Cerebellar cortex (tissue), 1 donor: ENCODE data around the gene ATP9A.
A peak's percentile ranks its signal among the peaks of the same experiment; 100 is the strongest.
"Not testable (repeated sequence)": the region's sequence is repeated elsewhere in the genome, so short reads cannot be mapped to it uniquely, and the experiment has no call there.

Source experiments
- DNase-seq: peaks from one replicate; pipeline ENCODE4 v3.0.0-alpha.2; 2015; ENCODE audit warnings: low spot score

Gene ATP9A, protein sequence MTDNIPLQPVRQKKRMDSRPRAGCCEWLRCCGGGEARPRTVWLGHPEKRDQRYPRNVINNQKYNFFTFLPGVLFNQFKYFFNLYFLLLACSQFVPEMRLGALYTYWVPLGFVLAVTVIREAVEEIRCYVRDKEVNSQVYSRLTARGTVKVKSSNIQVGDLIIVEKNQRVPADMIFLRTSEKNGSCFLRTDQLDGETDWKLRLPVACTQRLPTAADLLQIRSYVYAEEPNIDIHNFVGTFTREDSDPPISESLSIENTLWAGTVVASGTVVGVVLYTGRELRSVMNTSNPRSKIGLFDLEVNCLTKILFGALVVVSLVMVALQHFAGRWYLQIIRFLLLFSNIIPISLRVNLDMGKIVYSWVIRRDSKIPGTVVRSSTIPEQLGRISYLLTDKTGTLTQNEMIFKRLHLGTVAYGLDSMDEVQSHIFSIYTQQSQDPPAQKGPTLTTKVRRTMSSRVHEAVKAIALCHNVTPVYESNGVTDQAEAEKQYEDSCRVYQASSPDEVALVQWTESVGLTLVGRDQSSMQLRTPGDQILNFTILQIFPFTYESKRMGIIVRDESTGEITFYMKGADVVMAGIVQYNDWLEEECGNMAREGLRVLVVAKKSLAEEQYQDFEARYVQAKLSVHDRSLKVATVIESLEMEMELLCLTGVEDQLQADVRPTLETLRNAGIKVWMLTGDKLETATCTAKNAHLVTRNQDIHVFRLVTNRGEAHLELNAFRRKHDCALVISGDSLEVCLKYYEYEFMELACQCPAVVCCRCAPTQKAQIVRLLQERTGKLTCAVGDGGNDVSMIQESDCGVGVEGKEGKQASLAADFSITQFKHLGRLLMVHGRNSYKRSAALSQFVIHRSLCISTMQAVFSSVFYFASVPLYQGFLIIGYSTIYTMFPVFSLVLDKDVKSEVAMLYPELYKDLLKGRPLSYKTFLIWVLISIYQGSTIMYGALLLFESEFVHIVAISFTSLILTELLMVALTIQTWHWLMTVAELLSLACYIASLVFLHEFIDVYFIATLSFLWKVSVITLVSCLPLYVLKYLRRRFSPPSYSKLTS

DNA sequence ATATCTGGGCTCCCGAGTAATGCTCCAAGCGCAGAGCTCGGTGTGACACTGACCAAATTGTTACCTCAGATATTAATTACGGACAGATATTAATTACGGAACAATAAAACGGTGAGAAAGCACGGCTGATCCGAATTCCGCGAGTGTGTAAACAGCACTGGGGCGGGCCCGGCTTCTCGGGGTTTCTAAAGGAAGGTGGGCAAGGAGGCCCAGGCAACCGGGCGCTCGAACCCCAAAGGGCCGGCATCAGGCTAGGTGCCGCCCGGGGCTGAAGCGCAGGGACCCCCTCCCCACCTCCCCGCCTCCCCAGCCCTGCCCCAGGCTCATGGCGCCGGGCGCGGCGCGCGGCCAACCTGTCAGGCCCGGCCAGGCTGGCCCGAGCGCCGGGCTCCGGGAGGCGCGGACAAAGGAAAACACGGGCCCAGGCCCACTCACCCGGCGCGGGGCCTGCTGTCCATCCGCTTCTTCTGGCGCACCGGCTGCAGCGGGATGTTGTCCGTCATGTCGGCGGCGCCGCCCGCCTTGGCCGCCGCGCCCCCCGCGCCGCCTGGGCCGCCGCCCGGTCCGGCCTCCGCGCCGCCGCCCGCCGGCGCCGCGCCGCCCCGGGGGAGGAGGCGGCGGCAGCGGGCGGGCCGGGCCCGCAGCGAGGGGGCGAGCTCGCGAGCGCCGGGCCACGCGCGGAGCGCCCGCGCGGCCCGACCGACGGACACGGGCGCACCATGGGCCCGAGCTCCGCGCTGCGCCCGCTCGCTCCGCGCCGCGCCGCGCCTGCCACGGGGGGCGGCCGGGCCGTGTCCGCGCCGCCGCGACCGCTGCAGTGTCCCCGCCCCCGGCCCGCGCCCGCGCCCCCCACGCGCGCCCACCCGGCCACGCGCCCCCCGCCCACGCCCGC lies at the start of gene ATP9A:
ATP9A (minus strand) TSS at position 524 of the 892 bp plus-strand sequence; CDS start at position 503, 21 bp downstream.
- no peak for DNase-seq

DNA sequence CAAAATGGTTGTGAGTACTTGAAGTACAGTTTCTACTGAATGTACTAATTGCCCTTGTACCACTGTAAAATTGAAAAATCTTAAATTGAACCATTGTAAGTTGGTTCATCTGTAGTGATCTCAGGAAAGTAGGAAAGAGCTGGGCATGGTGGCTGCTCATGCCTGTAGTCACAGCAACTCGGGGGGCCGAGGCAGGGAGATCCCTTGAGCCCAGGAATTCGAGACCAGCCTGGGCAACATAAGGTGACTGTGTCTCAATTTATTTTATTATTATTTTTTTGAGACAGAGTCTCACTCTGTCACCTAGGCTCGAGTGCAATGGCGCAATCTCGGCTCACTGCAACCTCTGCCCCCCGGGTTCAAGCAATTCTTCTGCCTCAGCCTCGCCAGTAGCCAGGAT lies 48.7 kb upstream of the ATP9A start:
- not testable (repeated sequence) for DNase-seq

DNA sequence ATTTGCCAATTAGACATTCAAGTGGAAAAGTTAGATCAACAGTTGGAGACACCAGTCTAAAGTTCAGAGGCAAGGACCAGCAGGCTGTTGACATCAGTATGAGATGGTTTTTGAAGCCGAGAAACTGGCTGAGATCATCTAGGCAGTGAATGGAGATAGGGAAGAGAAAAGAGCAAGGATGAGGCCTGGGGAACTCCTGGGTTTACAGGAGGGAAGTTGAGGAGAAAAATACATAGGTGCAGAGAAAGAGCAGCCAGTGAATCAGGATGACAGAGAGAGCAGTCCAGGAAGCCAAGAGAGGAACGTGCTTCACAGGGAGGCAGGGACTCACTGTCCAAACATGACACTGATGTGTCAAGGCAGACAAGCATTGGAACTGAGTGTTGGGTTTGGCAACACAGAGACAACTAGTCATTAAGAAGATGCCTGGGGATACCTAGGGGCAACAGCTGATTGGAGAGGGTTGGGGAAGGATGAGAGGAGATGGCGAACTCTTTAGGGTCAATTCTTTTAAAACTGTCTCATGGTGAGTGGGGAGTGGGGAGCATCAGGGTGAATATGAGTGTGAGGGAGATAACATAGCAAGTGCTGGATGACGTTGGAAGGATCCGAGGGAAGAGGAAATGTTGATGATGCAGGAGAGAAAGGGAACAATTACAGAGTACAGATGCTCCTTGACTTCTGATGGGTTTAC lies 47.3 kb upstream of the ATP9A start:
- no peak for DNase-seq

DNA sequence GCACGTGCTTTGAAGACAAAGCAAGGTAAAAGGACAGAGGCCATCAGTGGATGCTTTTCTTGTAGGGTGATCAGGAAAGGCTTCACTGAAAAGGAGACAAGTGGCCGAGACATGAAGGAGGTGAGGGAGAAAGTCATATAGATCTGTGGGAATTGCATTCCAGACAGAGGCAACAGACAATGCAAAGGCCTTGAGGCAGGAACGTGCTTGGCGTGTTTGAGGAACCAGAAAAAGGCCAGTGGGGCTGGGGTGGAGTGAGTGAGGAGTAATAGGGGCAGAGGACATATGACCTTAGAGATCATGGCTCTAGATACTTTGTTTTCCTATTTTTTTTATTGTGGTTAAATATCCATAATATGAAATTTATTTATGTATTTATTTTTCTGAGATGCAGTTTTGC lies 44.7 kb upstream of the ATP9A start:
- DNase-seq: no peak

DNA sequence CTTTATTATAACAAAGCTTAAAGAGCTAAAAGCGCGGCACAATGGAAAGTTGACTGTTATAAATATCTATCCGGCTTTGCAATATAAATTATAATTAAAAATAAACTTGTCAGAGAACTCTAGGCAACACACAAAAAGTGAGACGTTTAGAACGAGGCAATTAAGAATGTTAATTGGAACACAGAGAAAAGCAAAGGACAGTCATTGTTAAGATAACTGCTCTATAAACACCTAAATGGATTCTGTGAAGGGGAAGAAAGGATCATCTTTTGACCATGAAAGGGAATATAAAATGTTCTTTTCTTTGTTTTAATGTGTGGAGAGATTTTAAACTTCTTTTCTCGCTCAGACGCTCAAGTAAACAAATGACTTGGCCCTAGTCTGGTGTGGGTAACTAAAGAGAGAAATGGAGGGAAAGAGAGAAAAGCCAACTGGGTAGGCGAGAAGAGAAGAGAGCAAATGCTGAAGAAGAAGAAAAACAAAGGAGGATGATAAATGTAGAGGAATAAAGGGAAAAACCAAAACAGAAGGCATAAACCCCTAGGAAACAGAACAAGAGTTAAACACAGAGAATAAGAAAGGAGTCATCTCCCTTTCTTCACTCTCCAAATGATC lies 43.4 kb upstream of the ATP9A start:
- DNase-seq: no peak

DNA sequence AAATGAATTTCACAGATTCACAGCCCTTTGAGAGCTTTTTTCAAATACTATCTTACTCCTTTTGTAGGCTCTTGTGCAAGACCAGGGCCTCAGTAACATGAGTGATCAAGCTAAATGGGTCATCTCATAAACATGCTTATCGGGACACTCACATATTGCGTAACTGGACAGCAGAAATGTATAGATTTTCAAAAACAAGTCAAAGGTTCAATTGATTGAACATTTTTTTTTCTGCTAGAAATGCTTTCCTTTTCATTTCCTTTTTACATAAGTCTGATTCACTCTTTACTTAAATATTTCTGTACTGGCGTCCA lies 42.8 kb upstream of the ATP9A start:
- no peak for DNase-seq

DNA sequence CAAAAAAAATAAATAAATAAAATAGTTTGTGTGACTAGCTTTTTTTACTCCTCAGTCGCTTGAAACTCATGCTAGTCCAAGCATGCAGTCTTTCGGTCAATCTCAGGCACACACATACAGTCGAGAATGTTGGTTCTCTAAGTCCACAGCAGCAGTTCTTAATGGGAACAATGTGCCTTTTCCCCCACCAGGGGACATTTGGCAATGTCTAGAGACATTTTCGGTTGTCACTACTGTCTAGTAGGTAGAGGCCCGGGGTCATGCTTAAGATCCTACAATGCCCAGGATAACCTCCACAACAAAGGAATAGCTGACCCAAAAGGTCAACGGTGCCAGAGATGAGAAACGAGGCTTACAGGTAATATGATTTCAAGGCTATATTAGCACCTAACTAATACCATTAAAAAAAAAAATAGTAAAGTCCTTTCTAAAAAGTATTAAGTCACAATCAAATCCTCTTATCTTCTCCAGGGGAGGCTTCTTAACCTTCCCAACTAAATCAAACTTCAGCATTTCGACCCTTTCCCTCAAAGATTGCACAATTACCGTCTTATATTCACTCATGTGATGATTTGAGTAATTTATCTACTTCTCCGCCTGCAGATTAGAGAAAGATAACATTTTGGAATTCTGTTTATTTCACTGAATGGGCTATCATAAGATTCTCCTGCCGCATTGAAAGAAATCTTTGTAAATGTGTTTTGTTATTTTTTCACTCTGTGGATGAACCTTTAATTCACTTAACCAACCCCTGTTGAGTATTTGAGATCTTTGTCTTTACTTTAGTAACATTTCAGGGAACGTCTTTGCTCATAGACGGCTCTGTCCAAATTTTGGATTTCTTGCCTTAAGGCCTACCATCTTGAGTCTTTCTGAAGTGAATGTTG lies 42.2 kb upstream of the ATP9A start:
- peak; percentile 44 for DNase-seq

DNA sequence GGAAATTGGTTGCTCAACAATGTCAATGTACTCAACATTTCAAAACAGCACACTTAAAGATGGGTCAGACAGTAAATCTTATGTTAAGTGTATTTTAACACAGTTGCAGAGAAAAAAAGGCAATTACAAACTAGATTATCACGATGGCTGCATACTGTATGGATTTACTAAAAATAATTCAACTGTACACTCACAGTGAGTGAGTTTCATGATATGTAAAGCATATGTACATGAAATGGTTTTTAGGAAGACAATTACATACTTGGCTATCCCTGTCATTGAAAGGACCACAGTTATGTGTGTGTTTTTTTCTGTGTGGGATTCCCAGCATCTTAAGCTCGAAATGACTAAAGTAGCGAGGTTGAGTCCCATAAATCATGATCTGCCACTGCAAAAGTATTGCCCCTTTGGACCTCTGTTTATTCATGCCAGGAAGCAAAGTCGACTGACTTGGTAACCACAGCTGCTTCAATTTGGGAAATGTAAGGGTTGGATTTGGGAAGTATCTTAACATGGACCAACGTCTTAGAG lies 39.6 kb upstream of the ATP9A start:
- no peak for DNase-seq

DNA sequence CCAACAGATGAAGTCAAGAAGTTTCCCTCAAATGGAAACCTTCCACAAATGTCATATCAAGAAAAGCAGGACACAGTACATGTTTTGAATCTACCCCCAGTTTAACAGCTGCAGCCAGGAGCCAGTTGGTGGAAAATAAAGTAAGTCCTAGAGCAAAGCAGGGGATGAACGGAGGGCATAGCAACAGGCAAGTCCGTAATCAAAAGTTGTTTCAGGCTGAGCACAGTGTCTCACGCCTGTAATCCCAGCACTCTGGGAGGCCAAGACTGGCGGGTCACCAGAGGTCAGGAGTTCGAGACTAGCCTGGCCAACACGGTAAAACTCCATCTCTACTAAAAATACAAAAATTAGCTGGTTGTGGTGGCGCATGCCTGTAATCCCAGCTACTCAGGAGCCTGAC lies 36.6 kb upstream of the ATP9A start:
- DNase-seq: peak; percentile 44

DNA sequence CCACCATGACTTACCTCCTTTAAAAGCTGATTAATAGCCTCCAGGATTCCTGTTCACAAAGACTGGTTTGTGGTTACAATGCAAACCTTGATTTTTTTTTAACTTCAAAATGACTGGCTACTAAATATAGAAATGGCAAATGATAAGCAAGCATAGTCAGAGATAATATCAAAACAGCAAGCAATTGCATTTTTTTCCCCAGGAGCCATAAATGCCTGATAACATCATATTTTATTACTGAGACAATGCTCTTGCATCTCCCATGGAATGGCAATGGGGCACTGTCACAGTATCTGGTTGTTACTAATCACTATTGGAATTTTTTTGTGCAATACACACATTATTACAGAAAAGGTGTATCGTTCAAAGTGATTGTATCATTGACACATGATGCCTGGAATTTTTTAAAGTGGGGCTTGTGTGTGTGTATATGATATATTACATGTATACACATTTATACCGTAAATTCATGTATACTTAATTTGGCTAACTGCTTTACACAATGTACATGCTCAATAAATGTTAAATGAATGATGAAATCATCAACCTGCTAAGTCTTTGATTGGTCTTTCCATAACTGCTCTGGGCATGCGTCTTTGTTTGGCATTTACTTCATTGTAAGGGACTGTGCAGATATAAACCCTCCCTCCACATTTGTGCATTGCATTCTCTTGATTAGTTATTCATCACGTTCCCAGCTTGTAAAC lies 35.1 kb upstream of the ATP9A start:
- no peak for DNase-seq

DNA sequence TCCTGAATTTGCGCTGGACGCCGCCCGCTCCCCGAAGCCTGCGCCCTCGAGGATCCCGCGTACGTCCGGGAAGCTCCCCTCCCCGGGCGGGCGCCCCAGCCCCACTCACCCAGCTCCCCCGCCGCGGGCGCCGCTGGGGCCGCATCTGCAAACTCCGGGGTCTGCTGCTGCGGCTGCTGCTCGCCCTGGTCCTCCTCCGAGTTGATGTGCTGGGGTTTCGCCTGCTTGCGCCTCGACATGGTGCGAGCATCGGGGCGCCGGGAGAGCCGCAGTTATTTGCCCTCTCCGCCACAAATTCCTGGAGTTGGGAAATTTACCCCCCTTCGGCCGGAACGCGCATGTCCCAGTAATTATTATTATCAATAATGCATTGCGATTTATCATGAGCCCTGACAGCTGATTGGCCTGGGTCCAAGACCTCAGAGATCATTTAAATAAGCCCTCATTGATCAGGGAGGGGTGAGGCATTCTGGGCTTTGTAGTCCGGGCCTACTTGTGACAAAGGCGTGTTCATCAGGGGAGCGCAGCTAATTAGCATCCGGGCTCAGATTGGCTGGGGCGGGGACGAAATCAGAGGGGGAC lies 34.1 kb upstream of the ATP9A start, which contains the start of gene SALL4:
SALL4 (minus strand) TSS at position 352 of the 582 bp plus-strand sequence; CDS start at position 239, 113 bp downstream.
- DNase-seq: peak; percentile 91

DNA sequence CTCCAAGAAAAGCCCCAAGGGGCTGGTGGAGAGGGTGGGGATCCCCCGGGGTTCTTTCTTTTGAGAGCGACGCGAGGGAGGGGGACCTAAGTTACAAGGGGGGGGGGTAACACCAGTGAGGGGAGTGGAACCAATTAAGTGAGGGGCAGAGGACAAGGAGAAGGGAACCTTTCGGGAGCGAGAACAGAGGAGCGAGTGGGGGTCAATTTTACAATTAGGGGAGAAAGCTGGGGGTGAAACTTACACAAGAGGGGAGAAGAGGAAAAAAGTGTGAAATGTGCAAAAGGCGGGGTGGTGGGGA lies 33.6 kb upstream of the ATP9A start:
- DNase-seq: peak; percentile 53

DNA sequence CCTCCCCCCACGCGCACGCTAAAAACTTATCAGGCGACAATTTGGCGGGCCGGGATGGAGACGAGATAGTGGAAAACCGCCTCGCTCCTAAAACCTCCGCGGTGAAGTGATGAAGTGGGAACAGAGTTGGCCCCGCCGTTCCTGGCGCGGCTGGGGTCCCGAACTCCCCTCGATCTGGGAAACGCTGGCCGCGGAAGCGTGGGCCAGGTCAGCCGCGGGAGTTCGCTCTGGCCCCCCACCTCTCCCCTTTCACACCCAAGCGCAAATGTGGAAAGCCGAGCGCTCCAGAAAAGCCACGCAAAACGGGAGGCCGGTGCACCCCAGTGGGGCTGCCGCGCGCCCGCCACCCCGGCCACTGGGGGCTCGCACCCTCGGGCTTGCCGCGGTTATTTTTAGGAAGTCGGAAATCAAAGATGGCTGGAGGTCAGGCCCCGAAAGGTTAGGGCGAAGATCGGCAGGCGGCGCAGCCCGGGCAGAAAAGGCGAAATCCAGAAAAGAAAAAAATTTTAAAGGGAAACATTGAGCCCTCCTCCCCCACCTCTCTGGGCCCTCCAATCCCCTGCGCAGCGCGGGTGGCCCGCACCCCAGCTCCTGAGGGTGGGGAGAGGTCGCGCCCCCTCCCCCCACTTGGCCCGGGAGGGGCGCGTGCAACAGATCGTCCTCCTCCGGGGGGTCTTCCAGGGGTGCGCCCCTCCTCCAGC lies 33.1 kb upstream of the ATP9A start:
- DNase-seq: peak; percentile 53

DNA sequence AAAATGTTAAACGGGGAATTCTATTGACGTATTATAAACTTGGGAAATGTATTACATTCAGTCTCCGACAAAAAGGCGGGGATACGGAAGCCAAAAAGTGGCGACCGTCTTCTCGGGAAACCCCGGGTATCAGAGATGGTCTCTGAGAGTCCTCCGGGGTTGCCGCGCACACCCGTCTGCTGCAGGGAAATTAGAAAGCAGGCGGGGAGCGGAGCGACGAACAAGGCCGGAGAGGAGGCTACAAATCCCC lies 32.6 kb upstream of the ATP9A start:
- no peak for DNase-seq

DNA sequence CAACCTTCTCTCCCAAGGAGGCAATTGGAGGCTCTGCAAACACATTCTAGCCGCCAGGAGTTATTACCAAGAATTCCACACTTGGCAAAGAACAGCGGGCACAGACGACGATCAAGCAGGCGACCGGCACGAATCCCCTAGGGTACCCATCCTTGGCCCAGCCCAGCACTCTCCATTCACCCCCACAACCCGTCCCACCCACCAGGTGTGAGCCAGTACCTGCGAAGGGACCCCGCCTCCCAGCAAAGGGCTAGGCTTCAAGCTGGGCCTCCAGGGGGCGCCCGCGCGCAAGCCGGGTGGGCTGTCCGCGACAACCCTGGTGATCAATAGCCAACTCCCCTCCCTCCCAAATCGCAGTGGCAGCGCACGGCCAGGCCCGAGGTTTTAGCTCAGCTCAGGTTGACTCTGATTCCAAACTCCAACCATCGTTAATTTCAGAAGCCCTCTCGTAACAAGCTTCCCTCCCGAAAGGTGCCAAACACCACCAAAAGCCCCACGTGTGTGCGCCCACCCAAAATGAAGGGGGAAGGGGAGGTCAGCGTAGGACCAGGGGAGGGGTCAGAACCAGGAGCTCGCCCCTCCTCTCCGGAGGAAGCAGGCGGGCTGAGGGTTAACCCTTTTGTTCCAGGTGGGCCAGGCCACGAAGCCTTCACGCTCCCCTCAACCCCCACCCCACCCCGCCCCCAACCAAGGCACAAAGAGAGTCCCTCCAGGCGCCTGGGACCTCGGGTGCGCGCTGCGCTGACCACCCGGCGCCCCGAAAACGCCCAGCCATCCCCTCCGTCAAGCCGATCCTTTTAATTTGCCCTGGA lies 32.1 kb upstream of the ATP9A start:
- peak; percentile 74 for DNase-seq

DNA sequence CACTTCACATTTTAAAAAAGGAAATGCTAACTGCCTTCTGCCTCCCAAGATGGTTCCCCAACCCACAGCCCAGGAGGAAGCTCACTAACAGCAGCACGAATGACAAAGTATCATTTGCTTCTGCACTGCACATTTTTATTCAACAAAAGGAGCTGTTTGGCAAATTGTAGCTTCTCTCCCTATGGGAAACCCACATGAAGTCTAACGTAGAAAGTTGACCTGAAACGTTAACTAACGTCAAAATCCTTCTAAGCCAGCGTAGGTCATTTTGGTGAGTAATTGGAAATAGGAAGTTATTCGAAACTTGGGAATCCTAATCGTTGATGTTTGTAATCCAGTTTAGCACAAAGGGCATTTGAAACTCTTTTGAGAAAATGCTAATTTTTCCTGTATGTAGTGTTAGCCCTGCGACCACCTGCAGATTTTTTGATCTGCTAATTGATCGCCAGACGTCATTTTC lies 31.2 kb upstream of the ATP9A start:
- no peak for DNase-seq

DNA sequence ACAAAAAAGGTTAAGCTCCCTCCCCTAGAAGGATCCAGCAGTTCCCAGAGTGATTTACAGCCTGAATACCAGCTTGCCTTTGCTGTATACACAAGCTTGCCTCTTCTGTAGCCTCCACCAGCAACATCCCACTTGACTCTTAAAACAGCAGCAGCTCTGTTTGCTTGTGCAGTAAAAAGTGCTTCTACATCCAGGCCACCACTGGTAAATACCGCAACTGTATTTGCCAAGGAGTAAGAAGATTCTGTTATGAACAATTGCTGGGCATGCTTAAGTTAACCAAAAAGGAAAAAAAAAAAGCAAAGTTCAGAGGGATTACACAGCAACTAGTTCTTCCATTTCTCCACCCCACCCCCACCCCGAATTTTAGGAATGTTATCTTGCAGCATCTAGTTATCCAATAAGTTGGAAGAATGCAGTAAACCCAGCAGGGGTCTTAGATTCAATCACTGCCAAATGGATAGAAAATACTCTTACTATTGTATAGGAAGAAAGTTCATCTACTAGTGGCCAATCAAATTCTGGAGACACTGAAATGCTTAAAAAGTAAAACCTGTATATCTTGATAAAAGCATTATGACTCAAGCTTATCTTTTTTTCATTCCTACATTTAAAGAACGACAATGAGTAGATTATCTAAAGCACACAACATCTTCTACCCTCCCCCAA lies 29.3 kb upstream of the ATP9A start:
- peak; percentile 83 for DNase-seq
